HG02623 (cell line): ENCODE results near the gene ANGPTL5.
"Not testable (repeated sequence)": the region's sequence is repeated elsewhere in the genome, so short reads cannot be mapped to it uniquely, and the experiment has no call there.

Experiments
- ATAC-seq: cut with Tn5 transposase; IDR thresholded peaks from one replicate; pipeline ENCODE4 v1.9.1; 2021; ENCODE audit warnings: moderate library complexity; ENCODE audit not compliant: unreplicated experiment

ANGPTL5 gene

DNA sequence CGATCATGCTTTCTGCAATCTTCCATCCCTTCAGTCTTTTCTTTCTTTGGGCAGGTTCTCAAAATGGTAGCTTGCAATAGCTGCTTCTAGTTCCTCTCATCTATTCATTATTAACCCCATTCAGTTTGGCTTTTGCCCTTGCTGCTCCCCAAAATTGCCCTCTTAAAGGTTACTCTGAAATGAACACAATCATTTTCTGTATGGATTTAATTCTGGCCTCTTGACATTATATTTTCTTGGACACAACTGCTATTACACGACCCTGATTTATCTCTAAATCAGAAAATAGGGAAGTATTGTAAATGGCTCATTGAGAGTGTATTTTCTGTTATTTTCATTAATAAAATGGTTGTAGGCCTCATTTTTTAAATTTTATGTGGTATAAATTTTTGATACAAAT is at the start of gene ANGPTL5:
Gene ANGPTL5 (minus strand): TSS at position 101 of the 400 bp plus-strand sequence. CDS start 8,613 bp downstream, outside the sequence.
- ATAC-seq, result no peak

DNA sequence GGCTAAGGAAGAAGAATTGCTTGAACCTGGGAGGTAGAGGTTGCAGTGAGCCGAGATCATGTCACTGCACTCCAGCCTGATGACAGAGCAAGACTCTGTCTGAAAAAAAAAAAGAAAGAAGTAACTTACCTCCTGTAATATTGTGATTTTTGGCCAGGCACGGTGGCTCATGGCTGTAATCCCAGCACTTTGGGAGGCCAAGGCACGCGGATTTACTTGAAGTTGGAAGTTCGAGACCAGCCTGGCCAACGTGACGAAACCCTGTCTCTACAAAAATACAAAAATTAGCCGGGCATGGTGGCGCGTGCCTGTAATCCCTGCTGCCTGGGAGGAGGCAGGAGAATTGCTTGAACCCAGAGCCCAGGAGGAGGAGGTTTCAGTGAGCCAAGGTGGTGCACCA is 47.9 kb upstream of the ANGPTL5 start:
- not testable (repeated sequence) for ATAC-seq

- ATAC-seq, result no peak
These were observed 43.9 kb upstream of the ANGPTL5 start for GRCh38 chr11:101960231-101960630.

DNA sequence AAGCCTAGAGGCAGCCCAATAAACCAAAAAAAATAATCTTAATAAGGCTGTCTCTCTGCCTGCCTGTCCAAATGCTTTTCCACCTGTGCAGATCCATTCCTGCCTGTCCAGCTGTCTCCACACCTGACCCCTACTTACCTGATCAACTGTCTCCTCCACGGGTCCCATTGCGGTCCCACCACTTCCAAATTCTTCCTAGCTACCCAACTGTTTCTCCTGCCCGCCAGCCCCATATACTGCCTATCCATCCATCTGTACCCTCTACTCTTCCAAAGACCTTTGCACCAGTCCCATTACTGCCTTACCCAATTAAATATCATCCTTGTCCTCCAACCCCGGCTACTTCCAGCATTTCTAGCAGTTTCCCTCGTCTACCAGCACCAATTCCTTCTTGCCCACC is 39.4 kb upstream of the ANGPTL5 start:
- no peak for ATAC-seq

GRCh38 chr11:101955278-101955677 is 39.0 kb upstream of the ANGPTL5 start:
- ATAC-seq, result no peak

DNA sequence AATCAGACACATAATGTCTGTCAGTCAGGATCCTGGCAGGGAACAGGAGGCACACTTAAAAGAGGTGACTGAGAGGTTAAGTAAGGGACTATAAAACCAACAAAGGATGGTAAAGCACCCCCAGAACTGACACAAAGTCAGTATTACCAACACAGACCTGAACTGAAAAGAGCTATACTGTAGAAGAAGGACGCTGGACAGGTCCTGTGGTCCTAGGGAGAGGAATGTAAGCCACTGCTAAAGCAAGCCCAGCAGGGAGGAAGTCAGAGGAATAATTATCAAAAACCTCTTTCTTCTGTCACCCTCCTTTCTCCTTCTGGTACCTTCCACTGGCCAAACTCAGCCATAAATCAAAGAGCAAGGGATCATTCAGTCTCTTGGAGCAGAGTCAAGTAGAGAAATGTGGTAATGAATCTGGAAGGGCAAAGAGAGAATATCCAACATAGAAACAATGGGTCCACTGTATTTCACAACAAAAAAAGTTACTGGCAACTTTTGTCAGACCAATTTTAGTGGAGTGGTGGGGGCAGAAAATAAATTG is 33.4 kb upstream of the ANGPTL5 start:
- no peak for ATAC-seq

GRCh38 chr11:101945448-101945847 is 29.1 kb upstream of the ANGPTL5 start:
- no peak for ATAC-seq

DNA sequence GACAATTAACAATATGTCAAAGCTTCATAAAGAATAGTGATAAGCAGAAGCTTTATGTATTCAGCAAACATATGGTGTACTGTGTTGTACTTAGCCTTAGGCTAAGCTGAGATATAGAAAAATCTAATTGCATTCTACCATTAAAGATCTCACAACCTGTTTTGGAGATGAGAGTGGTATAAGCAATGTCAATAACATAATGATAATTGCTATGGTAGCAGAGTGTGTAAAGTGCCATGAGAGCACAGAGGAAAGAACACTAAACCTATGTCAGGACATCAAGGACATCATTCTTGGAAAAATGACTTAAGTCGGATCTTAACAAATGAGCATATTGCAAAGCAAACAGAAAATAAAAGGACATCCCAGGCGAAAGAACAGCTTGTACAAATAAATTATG is 28.6 kb upstream of the ANGPTL5 start:
- ATAC-seq, result no peak

GRCh38 chr11:101940901-101941520 is 24.7 kb upstream of the ANGPTL5 start:
- ATAC-seq, result no peak

DNA sequence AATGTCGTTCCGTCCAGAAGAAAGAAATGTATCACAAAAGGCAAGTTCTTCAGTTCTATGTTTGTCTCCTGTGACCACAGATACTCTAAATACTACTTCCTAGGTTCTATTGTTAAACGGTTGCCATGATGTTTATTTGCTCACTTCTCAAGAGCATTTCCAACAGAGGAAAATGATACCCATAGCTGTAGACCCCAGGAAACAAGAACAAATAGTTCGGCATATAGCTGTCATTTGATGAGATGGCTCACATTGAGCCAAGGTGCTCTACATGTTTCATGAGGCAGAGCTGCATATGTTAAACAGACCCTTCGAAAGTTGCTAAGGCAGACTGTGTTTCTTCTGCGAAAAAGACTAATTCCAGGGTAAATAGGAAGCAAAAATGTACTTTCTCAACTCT is 15.4 kb upstream of the ANGPTL5 start:
- no peak for ATAC-seq

GRCh38 chr11:101929294-101929915 is 13.1 kb upstream of the ANGPTL5 start:
- no peak for ATAC-seq

DNA sequence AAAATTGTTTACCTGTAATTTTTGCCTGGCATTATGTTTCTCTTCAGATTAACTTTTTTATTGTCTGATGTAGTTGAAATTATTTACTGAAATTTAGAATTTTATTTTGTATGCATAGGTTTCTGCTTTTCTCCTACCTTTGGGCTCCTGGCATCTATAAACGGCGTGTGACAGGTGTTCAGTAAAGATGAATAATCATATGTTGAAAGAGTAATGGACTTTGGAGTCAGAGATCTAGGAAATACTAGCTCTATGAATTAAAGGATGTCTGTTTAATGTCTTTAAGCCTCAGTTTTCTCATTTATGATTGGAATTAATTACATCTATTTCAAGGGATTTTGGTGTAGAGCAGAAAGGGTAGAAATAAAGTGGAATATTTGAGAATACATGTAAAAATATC is 7.2 kb upstream of the ANGPTL5 start:
- ATAC-seq, result no peak

- no peak for ATAC-seq
These were observed 4.7 kb upstream of the ANGPTL5 start for GRCh38 chr11:101920992-101921391.

- no peak for ATAC-seq
These were observed 904 bp upstream of the ANGPTL5 start for GRCh38 chr11:101917226-101917625.

DNA sequence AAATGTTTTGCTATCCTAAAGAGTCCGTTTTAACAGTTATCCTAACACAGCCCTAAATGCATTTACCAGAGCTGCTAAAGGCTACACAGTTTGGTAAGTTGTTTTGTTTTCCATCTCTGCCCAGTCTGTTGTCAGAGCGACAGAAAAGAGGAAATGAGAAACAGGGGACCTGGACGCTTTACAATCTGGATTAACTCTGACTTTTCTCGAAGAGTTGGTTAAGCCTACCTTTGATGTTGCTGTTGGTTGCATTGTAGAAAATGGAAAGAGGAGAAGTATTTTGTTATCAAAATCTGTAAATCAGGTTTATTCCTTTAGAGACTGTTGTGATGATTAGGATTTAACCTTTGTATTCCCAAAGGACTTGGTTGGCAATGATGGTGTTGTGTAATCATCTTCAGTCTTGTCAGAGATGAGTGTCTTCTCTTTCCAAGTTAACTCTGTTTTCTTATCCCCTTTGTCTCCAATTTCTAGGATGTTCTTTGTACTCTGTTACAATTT is 481 bp downstream of the ANGPTL5 start:
- peak; percentile 27 for ATAC-seq

DNA sequence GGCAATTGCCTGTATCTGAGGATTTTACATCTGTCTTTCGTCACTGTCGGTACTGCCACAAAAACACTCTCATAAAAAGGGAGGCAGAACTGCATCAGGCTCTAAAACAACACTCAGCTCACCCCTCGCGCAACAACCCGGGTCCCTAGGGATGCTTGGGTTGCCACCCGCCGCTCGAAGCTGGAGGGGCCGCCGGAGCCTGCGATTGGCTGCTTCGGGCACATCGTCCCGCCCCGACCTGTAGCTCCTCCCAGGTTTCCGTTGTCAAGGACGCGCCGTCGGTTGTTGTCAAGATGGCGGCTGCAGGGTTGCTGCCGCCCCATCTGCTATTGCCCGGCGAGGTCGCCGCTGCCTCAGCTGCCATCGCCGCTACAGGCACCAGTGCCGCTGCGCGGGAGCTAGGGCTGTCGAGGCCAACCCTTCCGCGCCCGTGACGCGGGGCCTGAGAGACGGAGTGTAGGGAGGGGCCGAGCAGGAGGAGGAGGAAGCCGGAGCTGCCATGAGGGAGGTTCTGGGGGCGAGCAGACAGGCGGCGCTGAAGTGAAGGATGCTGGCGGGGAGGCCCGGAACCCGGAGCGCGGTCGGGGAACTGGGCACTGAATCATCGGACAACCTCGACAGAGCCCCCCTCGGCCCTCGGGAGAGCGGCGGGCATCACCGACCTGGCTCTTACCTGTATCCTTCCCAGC is 1.4 kb downstream of the ANGPTL5 start, which contains the start of gene CEP126:
Gene CEP126 (plus strand): TSS at position 273 of the 689 bp plus-strand sequence. CDS start 275 bp downstream, at position 548.
- peak; percentile 100 for ATAC-seq

DNA sequence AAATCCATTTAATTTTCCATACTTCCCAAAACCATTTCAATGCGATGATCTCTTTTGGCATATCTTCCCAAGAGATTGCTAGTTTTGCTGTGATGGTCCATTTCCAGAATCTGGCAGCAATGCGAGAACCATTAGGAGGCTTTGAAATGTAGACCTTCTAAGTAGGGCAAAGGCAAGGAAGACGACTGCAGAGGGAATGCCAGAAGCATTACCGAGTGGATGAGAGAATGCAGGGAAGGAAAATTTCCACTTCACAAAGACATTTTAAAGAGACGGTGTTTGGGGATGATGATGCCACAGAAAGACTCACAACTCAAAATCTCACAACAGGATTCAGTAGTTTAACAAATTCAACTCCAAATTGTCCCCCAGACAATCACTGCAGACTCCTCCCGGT is 2.0 kb downstream of the ANGPTL5 start:
- no peak for ATAC-seq

DNA sequence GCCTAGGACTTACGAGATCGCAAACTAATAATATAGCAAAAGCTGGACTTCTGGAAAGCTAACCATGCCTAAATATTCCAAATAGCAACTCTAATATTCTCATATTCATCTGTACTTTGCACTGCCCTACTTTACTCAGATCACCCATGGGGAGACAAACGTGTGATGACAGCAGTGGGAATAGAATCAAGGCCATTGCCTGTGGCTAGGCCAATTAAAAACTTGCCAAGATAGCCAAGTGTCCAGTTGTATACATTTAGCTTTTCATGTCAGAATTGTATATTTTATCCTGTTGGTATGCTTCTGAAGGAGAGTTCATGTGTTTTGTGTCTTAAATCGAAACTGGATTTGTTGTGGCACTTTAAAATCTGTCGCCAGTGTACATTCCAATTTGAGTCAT is 2.7 kb downstream of the ANGPTL5 start:
- ATAC-seq, result no peak

DNA sequence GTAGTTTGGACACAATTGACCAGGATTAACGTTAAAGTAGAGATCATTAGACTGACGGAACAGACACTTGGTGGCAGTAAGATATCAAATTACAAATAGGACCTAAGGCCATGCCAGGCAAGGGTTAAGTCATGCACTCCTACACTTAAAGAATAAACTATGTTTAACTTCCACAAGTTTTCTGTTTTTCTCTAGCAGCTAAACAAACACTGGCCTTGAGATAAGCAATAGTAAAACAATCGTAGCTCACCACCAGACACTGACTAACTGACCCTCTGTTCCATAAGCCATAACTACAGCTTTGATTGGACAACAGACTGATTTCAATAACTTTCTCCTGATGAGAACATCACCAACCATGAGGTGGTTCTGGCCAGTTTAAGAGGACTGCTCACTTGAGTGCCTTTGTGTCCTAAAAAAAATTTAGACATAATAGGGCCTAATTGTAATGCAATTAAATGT is 3.5 kb downstream of the ANGPTL5 start:
- no peak for ATAC-seq

DNA sequence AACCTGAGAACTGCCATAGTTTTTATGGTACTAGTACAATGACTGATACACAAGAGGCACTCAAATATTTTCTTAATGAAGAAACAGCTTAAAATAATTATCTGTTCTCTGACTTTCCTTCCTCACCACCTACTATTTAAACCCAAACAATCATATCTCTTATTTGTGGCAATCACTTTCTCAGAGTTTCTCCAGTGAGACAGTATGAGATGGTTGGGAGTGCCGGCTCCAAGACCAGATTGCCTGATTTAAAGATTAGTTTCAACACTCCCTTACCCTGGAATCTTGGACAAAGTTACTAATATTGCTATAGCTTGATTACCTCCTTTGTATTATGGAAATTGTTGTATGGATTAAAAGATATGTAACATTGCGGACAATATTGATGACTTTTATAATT is 7.2 kb downstream of the ANGPTL5 start:
- ATAC-seq, result no peak

DNA sequence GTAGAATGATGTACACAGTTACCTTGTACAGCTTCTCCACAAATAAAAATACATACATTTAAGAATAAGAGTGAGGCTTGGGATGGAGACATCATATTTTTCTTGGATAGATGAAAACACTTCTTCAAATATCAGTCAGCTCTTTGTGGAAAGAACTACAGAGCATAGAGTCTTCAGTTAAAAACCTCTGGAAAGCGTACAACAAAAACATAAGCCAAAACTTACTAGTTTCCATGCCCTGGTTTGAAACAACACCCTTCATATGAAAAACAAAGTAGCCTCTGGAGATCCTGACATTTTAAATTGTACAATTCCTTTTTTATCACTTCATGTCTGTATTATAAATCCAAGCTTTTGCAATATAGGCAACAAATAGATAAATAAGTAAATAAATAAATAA is 8.5 kb downstream of the ANGPTL5 start:
- no peak for ATAC-seq

DNA sequence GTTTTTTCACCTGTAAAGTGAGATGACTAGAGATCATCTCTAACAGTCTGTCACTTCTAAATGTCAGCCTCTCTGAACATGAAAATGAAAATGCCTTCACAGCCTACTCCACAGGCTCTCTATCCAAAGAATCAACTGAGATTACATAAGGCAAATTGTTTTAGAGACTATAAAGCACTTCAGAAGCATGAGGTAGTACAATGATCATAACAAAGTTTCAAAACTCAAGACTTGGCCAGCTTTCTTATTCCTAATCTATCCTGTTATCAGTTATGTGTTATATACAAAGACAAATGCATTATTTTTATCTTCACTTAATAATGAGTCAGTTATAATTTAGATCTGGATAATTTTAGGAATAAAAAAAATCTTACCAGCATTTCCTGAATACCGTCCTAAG is 21.8 kb downstream of the ANGPTL5 start:
- no peak for ATAC-seq
